SK-N-SH treated with all-trans-retinoic acid at 6 μM for 48 hours (cell line): Measurements from ENCODE around the gene MACROD1.

ENCODE experiments used
- OSR1 ChIP-seq: fragments of 250-450 bp; sonication (Bioruptor Pico); IDR thresholded peaks from 2 replicates; pipeline ENCODE4 v1.8.0; 2022; ENCODE audit warnings: moderate library complexity, mild to moderate bottlenecking, inconsistent platforms
- PATZ1 ChIP-seq: fragments of 250-450 bp; sonication (Bioruptor Pico); IDR thresholded peaks from 2 replicates; pipeline ENCODE4 v1.8.0; 2020; ENCODE audit warnings: mild to moderate bottlenecking, moderate library complexity, borderline replicate concordance
- ZFP3 ChIP-seq: fragments of 250-450 bp; sonication (Bioruptor Pico); IDR thresholded peaks from 2 replicates; pipeline ENCODE4 v1.5.0; 2020; ENCODE audit warnings: mild to moderate bottlenecking, moderate library complexity
- ZNF70 ChIP-seq: fragments of 450-650 bp; formaldehyde crosslinking; IDR thresholded peaks from 2 replicates; pipeline ENCODE4 v1.5.0; 2020; ENCODE audit warnings: mild to moderate bottlenecking, moderate library complexity

GRCh38 chr11:64125676-64126075 is 40.2 kb downstream of the MACROD1 start:
- no peak for TF ChIP-seq ZFP3 (CRISPR knock-in tag)
- TF ChIP-seq PATZ1, result no peak
- no peak for TF ChIP-seq OSR1 (CRISPR knock-in tag)
- no peak for TF ChIP-seq ZNF70
